Chondrocyte (in vitro differentiated cells): ENCODE data around the gene PPL. TPM values are rescaled to one million over a fixed set of nuclear protein-coding genes. Genes with fewer than 3 reads are reported as not detected.

Source experiments
- DNase-seq: peaks from one replicate; pipeline ENCODE4 v3.0.0; 2021; ENCODE audit warnings: mixed read lengths, low spot score
- H3K27ac Mint-ChIP-seq: one replicate; pipeline ENCODE4 v1.8.0; 2021; ENCODE audit warnings: mild to moderate bottlenecking, moderate library complexity, mixed read lengths; ENCODE audit not compliant: unreplicated experiment
- H3K27me3 Mint-ChIP-seq: 2 replicates; pipeline ENCODE4 v1.8.0; 2021; ENCODE audit warnings: low read depth, mixed read lengths
- H3K36me3 Mint-ChIP-seq: 2 replicates; pipeline ENCODE4 v1.8.0; 2021; ENCODE audit warnings: low read depth, mixed read lengths
- H3K4me1 Mint-ChIP-seq: 2 replicates; pipeline ENCODE4 v1.8.0; 2021; ENCODE audit warnings: low read depth, mild to moderate bottlenecking, mixed read lengths
- H3K4me3 Mint-ChIP-seq: one replicate; pipeline ENCODE4 v1.8.0; 2021; ENCODE audit warnings: mild to moderate bottlenecking, moderate library complexity, mixed read lengths; ENCODE audit not compliant: unreplicated experiment
- H3K9me3 Mint-ChIP-seq: 2 replicates; pipeline ENCODE4 v1.8.0; 2021; ENCODE audit warnings: low read depth, mixed read lengths
- total RNA-seq: library from RNA; stranded (reverse); gene quantifications from 3 replicates; pipeline ENCODE4 v1.2.1, GENCODE V29; 2021
- TF ChIP-seq, protein P1 (sequence below): fragments of 200-600 bp; sonication (generic); IDR thresholded peaks from 2 replicates; pipeline ENCODE4 v1.5.0; 2021; ENCODE audit warnings: antibody characterized with exemption, mild to moderate bottlenecking, moderate library complexity

PPL gene
- total RNA-seq, 1 donor from 2014 or later, result 0.97 TPM

DNA sequence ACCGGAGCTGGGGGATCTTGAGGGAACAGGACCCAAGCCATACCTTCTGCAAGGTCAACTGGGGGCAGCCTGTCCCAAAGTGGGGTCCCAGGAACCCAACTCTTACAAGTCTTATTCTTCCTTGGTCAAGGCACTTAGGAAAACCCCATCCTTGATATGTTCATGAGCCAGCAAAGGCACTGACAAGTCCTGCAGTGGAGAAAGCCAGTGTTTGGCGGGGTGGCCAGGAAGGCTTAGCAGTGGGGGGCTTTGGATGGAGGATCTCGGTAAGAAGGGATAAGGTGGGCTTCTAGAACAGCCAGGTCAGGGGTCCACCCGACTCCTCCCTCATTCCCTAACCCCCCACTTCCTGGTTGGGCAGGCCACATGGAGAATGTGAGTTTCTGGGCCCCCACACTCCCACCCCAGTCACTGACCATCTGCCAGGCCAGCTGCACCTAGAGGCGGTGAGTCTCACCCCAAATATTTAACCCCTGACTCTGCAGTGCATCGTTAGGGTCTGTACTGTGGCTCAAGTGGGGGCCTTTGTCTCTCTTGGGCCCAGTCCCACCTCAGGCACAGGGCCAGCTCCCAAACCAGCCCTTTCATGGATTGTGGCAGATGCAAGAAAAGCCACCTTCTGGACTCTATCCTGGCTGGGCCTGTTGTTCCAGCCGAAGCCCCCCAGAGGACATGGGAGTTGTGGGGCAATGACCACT, 22.3 kb downstream of the PPL start:
- Mint-ChIP-seq H3K27me3 (no peaks in the 10 kb centered on the region), H3K4me3 (no peak overlapping the region), H3K9me3 (no peaks in the 10 kb centered on the region), H3K36me3 (no peaks in the 10 kb centered on the region), H3K4me1 (peaks cover 24% of the 10 kb centered on the region), H3K27ac (peak overlapping the region; percentile 69)
- DNase-seq, result no peak
- TF ChIP-seq, protein P1, sequence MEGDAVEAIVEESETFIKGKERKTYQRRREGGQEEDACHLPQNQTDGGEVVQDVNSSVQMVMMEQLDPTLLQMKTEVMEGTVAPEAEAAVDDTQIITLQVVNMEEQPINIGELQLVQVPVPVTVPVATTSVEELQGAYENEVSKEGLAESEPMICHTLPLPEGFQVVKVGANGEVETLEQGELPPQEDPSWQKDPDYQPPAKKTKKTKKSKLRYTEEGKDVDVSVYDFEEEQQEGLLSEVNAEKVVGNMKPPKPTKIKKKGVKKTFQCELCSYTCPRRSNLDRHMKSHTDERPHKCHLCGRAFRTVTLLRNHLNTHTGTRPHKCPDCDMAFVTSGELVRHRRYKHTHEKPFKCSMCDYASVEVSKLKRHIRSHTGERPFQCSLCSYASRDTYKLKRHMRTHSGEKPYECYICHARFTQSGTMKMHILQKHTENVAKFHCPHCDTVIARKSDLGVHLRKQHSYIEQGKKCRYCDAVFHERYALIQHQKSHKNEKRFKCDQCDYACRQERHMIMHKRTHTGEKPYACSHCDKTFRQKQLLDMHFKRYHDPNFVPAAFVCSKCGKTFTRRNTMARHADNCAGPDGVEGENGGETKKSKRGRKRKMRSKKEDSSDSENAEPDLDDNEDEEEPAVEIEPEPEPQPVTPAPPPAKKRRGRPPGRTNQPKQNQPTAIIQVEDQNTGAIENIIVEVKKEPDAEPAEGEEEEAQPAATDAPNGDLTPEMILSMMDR, result no peak

DNA sequence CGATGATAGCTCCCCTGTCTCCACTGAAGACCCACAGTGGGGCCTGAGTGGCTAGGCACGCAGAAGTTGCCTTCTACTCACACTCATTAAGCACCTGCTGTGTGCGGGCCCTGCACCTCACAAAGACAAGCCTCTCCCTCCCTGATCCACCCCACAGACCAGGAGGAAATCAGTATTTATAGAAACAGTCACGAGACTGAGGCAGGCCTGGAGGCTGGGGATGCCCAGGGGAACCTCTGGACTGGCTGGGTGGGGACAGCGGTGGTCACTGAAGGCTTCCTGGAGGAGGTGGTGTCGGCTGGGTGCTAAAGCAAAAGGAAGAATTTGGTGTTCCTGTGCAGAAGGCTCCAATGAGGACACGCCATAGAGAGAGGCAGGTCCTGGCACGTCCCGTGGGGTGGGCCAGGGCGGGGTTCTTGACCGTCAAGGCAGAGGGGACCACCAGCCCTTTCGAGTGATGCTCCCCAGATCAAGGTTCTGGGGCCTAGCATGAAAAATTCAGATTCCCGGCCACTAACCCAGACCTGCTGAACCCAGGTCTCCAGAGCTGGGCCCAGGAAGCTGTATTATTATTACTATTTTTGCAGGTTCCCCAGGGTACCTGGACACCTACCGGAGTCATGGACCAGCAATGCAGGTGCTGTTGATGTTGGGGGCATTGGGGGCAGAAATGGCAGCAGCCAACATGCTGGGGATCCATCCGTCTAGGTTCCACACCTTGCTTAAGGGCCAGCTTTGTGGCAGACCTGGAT, 23.0 kb downstream of the PPL start:
- Mint-ChIP-seq H3K9me3 (no peaks in the 10 kb centered on the region), H3K4me1 (peaks cover 24% of the 10 kb centered on the region), H3K36me3 (no peaks in the 10 kb centered on the region), H3K27me3 (no peaks in the 10 kb centered on the region), H3K4me3 (no peak overlapping the region), H3K27ac (no peak overlapping the region)
- TF ChIP-seq, protein P1, result no peak
- no peak for DNase-seq

DNA sequence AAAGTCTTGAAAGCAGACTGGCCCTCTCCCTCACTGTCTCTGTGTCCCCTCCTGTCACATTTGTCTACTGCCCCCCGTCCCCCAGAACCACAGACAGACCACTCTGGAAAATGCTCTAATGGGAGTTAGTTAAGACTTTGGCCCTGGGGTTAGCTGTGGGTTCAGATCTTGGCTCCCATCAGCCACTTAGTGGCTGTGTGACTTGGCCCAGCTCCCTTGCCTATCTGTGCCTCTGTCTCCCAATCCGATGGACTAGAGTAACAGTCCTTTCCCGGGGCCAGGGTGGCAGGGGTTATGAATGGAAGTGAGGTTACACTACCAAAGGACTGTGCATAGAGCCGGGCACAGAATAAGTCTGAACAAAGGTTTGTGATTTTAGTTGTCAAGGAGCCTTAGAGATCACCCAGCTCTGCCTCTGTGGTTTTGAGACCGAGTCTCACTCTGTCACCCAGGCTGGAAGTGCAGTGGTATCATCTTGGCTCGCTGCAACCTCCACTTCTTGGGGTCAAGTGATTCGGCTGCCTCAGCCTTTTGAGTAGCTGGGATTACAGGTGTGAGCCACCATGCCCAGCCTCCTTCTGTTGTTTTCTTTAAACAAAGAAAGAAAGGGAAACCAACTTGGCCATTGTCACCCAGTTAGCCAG, 23.7 kb downstream of the PPL start:
- no peak overlapping the region for H3K27ac Mint-ChIP-seq
- TF ChIP-seq, protein P1, result no peak
- H3K27me3 Mint-ChIP-seq, result no peaks in the 10 kb centered on the region
- no peak overlapping the region for H3K4me3 Mint-ChIP-seq
- peaks cover 24% of the 10 kb centered on the region for H3K4me1 Mint-ChIP-seq
- DNase-seq, result no peak
- no peaks in the 10 kb centered on the region for H3K36me3 Mint-ChIP-seq
- no peaks in the 10 kb centered on the region for H3K9me3 Mint-ChIP-seq

DNA sequence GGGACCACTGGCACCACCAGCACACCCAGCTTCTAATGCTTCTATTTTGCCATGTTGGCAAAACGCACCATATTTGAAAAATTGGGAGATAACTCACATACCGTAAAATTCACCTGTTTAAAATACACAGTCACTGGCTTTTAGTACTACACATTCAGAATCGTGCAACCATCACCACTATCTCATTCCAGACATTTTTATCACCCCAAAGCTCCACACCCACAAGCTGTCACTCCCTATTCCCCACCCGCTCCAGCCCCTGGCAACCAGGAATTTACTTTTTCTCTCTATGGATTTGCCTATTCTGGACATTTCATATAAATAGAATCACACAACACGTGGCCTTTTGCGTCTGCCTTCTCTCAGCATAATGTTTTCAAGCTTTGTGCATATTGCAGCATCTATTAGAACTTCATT, 25.0 kb downstream of the PPL start:
- peaks cover 18% of the 10 kb centered on the region for H3K4me1 Mint-ChIP-seq
- no peaks in the 10 kb centered on the region for H3K36me3 Mint-ChIP-seq
- TF ChIP-seq, protein P1, result no peak
- H3K9me3 Mint-ChIP-seq, result no peaks in the 10 kb centered on the region
- no peak for DNase-seq
- no peak overlapping the region for H3K27ac Mint-ChIP-seq
- no peak overlapping the region for H3K4me3 Mint-ChIP-seq
- no peaks in the 10 kb centered on the region for H3K27me3 Mint-ChIP-seq

DNA sequence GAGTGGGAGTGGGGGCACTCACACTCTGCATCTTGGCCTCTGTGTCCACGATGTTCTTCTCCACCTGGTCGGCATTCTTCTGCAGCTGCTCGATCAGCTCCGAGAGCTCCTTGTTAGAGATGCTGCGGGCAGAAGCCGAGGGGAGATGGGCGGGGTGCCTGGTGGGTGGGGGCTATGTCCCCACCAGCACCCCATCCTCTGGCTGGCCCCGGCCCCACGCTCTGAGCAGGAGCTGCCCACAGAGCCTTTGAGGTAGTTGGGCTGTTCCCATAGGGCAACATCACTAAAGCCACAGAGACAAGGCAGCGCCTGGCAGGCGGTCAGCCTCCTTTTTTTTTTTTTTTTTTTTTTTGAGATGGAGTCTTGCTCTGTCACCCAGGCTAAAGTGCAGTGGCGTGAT, 26.1 kb downstream of the PPL start:
- no peaks in the 10 kb centered on the region for H3K9me3 Mint-ChIP-seq
- TF ChIP-seq, protein P1, result no peak
- no peaks in the 10 kb centered on the region for H3K36me3 Mint-ChIP-seq
- peaks cover 14% of the 10 kb centered on the region for H3K4me1 Mint-ChIP-seq
- no peak overlapping the region for H3K27ac Mint-ChIP-seq
- H3K4me3 Mint-ChIP-seq, result no peak overlapping the region
- H3K27me3 Mint-ChIP-seq, result no peaks in the 10 kb centered on the region
- DNase-seq, result no peak
